Stimulated activated naive B cell treated with anti-CD40 and anti-IgM and Interleukin-4, amounts not matched to agents 10 μg/mL and 1 μg/mL and 100 μg/mL, for 72 hours (primary cell): ENCODE data around the gene FAM222B.
A peak's percentile ranks its signal among the peaks of the same experiment; 100 is the strongest.

Experiments used
- ATAC-seq, 2 donors: fragments of 150-1000 bp; cut with Tn5 transposase; replicated peaks; 2 replicates each; pipeline ENCODE4 v1.10.0; 2021; ENCODE audit warnings: moderate library complexity in 1 of 2
- DNase-seq: peaks from one replicate; pipeline ENCODE4 v3.0.0; 2021
- H3K27ac Mint-ChIP-seq: one replicate; pipeline ENCODE4 v1.8.0; 2022; ENCODE audit warnings: mild to moderate bottlenecking, mixed read lengths
- H3K27me3 Mint-ChIP-seq, 2 donors: one replicate each; pipeline ENCODE4 v1.8.0; 2022; ENCODE audit warnings: mixed read lengths in 2 of 2
- H3K36me3 Mint-ChIP-seq, 2 donors: one replicate each; pipeline ENCODE4 v1.8.0; 2022; ENCODE audit warnings: mixed read lengths in 2 of 2, mild to moderate bottlenecking in 1 of 2
- H3K4me1 Mint-ChIP-seq, 2 donors: one replicate each; pipeline ENCODE4 v1.8.0; 2022; ENCODE audit warnings: mixed read lengths in 2 of 2, mild to moderate bottlenecking in 1 of 2
- H3K4me3 Mint-ChIP-seq, 2 donors: one replicate each; pipeline ENCODE4 v1.8.0; 2022; ENCODE audit warnings: mild to moderate bottlenecking in 2 of 2, mixed read lengths in 2 of 2, moderate library complexity in 1 of 2
- H3K9me3 Mint-ChIP-seq, 2 donors: one replicate each; pipeline ENCODE4 v1.8.0; 2022; ENCODE audit warnings: mixed read lengths in 2 of 2, mild to moderate bottlenecking in 1 of 2

The FAM222B gene

DNA sequence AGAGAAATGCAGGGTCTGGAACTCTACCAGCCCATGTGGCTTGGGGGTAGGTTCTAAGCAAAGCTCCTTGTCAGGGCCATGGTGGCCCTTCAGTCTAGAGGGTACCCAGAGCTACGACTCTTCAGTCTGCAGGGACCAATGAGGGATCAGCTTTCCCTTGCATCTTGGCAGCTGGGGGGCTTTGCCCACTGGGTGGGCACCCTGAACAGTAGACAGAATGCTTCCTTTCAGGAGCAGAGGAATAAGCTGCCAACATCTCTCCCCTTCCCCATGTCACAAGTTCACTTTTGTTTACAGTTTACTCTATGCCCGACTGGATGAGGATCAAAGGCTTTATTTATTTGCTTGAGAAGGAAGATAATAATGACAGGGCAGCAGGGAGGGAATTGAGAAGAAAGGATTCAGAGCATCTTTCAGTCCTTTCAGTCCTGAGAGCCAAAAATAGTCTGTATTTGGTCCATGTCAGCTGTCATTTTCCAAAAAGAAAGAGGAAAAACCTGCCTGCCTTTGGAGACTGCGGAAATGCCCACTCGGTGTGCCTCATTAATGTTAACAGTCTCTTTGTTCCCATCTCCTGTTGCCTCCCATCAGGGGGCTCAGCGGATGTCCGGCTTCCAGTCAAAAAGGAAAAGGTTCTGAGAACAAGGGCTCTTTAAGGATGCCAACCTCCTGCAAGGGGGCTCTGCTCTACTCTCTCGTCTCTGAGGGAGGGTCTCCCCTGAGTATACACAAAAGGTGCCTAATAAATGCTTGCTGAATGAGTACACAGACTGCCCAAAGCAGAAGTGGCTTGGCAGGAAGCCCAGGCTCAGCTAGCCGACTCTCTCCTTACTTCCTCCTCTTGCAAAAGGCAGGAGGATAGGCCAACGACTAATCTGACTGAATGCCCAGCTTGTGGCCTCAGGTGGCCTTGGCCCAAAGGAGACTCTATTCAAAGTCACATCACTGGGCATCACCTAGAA, 81.7 kb downstream of the FAM222B start:
- H3K4me1 Mint-ChIP-seq: peaks cover 7 to 27% of the 10 kb centered on the region in 2 donors
- H3K27me3 Mint-ChIP-seq: no peaks in the 10 kb centered on the region
- DNase-seq (no peak), ATAC-seq (peak; percentile 28 to 53)
- H3K36me3 Mint-ChIP-seq: peaks cover 26 to 47% of the 10 kb centered on the region in 2 donors
- H3K9me3 Mint-ChIP-seq: no peaks in the 10 kb centered on the region
- no peak overlapping the region for H3K4me3 Mint-ChIP-seq
- H3K27ac Mint-ChIP-seq: peak overlapping the region; percentile 31

DNA sequence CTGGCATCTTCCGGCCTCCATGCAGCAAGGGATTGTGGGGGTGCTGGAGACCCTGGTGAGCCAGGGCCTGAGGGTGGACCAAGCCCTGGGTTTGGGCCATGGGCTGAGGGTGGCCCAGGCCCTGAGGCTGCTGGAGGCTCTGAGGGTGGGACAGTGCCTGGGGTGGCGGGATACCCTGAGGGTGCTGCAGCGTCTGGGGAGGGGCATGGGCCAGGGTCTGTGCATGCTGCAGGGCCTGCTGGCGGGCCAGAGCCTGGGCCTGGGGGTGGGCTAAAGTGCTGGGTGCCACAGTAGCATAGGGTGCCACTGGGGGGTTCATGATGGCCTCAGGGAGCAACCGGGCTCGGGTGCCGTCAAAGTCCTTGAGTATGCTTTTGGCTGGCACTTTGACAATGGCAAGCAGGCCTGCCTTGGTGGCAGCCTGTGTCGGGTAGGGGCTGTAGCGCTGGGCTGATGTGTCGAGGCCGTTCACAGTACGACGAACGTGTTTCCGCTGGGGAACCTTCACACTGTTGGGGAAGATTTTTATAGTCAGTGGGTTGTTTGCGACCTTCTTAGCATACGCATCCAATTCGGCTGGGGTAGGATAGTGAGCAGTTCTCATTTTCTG, 83.2 kb downstream of the FAM222B start:
- Mint-ChIP-seq H3K9me3 (no peaks in the 10 kb centered on the region), H3K27ac (peak overlapping the region; percentile 76), H3K4me3 (no peak overlapping the region), H3K27me3 (no peaks in the 10 kb centered on the region), H3K4me1 (peaks cover 7 to 28% of the 10 kb centered on the region in 2 donors), H3K36me3 (peaks cover 30 to 41% of the 10 kb centered on the region in 2 donors)
- no peak for DNase-seq
- no peak for ATAC-seq

DNA sequence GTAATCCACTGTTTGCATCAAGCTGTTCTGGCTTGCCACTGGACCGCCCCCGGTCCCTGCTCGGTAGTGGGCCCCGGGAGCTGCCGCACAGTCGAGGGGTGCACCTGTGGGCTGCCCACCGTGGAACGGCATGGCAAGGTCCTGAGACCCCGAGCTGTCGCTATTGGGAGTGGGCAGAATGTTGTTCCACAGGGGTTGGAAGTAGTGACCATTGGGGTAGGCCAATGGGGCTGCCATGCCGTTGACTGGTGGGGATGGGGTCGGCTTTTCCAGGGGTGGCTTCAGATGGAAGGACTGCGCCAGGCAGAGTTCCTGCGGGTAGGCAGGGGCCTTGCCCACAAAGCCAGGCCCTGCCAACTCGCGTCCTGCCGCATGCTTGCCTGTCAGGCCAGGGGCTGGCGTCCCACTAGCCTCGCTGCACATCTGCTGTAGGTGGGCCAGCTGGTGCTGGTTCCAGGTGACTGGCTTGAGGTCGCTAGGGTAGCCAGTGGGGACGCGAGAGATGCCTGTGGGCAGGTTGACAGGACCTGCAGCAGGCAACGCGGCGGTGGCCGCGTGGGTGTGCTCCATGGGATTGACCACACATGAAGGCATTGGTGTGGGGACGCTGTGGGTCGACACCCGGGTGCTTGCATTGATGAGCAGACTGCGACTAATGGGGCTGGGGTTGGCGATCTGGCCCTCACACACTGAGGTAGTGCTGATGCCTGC, 84.0 kb downstream of the FAM222B start:
- Mint-ChIP-seq H3K4me3 (no peak overlapping the region), H3K27ac (peak overlapping the region; percentile 76), H3K36me3 (peaks cover 30 to 38% of the 10 kb centered on the region in 2 donors)

DNA sequence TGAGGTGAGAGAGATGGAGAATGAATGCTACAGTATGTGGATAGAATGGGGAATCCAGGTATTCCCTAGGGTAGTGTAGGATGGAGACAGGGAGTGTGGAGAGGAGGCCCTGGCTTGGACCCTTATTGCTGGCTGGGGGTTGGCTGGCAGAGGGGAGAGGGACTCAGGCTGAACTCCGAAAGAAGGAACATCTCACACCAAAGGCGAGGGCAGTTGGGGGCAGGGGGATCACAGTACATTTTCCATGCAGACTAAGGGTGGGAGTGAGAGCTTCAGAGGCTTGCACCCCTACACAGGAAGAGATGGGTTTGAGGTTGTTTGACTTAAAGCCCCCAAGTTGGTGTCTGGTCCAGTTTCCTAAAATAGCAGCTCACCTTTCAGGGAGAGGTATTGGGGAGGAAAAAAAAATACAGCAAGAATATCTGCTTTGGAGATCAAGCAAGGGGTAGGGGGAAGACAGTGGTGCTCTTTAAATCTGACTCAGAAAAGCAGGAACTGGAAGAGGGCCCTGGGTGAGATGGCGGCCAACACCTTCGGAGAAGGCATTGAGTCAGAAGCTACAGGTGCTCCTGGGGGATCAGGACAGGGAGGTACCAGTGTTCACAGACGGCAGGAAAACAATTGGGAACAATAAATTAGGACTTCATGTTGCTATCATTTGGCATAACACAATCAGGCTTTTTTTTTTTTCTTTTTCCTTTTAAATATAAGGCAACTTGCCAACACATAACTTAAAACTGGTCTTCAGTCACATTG, 86.4 kb downstream of the FAM222B start:
- Mint-ChIP-seq H3K27me3 (no peaks in the 10 kb centered on the region), H3K4me1 (peaks cover 3 to 18% of the 10 kb centered on the region in 2 donors), H3K4me3 (no peak overlapping the region), H3K27ac (peak overlapping the region; percentile 38), H3K36me3 (peaks cover 44 to 46% of the 10 kb centered on the region in 2 donors), H3K9me3 (no peaks in the 10 kb centered on the region)
- ATAC-seq (no peak), DNase-seq (no peak)

More for the DNA sequence above, 84.0 kb downstream of the FAM222B start:
- no peaks in the 10 kb centered on the region for H3K9me3 Mint-ChIP-seq
- peaks cover 4 to 23% of the 10 kb centered on the region in 2 donors for H3K4me1 Mint-ChIP-seq
- no peaks in the 10 kb centered on the region for H3K27me3 Mint-ChIP-seq
- DNase-seq: no peak
- ATAC-seq: no peak

DNA sequence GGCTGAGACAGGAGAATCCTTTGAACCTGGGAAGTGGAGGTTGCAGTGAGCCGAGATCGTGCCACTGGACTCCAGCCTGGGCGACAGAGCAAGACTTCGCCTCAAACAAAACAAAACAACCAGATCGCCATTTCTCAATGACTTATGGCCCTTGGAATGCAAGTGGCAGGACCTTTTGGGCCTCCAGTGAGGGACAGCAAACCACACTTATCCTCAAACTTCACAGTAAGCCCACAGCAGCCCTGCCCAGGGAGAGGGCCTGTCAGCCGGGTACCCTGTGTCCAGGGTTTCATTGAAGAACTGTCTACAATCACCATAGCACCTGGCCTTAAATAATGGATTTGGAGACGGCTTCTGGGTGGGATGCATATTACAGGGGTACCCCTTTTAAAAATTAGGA, 87.1 kb downstream of the FAM222B start:
- Mint-ChIP-seq H3K27ac (peak overlapping the region; percentile 14), H3K27me3 (no peaks in the 10 kb centered on the region), H3K36me3 (peaks cover 50 to 51% of the 10 kb centered on the region in 2 donors), H3K9me3 (no peaks in the 10 kb centered on the region), H3K4me3 (no peak overlapping the region), H3K4me1 (peaks cover 0 to 20% of the 10 kb centered on the region in 2 donors)
- no peak for DNase-seq
- no peak for ATAC-seq

DNA sequence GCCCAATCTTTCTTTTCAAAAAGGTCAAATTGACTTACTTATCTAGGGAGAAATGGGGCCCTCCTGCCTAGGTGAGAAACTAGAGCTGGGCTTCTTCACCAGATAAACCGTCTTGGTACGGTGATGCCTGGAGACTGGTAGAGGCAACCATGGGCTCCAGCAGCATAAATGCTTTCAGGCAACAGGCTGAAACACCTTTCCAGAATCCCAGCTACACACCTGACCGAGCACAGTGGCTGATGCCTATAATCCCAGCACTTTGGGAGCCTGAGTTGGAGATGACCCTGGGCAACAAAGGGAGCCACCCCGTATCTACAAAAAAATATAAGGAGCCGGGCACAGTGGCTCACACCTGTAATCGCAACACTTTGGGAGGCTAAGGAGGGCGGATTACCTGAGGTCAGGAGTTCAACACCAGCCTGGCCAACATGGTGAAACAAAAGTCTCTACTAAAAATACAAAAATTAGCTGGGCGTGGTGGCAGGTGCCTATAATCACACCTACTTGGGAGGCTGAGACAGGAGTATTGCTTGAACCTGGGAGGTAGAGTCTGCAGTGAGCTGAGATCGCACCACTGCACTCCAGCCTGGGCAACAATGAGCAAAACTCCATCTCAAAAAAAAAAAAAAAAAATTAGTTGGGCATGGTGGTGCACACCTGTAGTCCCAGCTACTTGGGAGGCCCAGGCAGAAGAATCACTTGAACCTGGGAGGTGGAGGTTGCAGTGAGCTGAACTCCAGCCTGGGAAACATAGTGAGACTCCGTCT, 90.8 kb downstream of the FAM222B start:
- H3K4me3 Mint-ChIP-seq: no peak overlapping the region
- no peaks in the 10 kb centered on the region for H3K27me3 Mint-ChIP-seq
- no peak for ATAC-seq
- no peaks in the 10 kb centered on the region for H3K9me3 Mint-ChIP-seq
- no peak for DNase-seq
- peaks cover 19 to 47% of the 10 kb centered on the region in 2 donors for H3K4me1 Mint-ChIP-seq
- H3K27ac Mint-ChIP-seq: peak overlapping the region; percentile 85
- H3K36me3 Mint-ChIP-seq: peaks cover 55 to 56% of the 10 kb centered on the region in 2 donors

DNA sequence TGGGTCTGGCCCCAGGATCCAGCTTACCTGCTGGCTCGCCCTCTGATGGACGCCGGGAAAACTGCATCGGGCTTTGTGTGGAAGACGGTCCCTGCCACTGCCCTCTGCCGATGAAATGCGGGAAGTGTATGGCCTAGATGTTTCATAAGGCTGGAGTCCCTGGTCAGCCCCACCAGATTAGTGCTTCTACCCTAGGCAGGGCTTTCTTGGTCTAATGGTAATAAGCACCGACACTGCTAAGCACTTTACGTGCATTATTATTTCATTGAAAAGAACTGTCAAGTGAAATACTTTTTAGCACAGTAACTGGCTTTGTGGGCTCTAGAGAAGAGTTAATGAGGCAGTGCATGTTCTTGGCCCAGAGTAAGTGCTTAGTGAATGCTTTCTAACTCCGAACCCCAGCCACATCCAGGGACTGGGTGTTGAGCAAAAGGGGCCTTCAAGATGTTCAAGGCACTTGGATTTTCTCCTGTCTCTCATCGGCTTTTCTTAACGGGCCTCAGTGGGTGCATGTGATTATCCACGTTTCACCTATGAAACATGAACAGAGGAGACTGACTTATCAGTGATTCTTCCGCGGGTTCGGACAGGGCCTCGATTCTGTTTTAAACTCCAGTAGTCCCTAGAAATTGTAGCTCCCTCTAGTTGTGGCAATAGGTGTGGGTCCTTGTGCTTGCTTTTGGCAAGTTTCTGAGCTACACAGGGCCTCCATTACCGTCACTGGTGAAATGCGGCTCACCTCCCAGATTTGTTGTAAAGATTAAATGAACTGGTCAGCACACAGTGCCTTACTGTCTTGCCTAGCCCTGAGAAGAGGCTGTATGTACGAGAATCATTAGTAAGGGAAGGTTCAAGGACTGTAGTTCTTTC, 92.2 kb downstream of the FAM222B start:
- H3K4me1 Mint-ChIP-seq: peaks cover 26 to 53% of the 10 kb centered on the region in 2 donors

DNA sequence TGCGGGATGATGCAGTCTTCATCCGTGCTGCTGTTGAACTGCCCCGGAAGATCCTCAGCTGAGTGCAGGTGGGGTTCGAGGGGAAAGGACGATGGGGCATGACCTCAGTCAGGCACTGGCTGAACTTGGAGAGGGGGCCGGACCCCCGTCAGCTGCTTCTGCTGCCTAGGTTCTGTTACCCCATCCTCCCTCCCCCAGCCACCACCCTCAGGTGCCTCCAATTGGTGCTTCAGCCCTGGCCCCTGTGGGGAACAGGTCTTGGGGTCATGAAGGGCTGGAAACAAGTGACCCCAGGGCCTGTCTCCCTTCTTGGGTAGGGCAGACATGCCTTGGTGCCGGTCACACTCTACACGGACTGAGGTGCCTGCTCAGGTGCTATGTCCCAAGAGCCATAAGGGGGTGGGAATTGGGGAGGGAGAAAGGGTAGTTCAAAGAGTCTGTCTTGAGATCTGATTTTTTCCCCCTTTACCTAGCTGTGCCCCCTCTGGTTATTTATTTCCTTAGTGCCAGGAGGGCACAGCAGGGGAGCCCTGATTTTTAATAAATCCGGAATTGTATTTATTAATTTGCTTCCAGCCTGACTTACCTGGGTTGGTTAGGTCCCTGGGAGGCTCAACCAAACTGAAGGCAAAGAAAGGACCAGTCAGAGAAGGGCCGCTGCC, 92.9 kb downstream of the FAM222B start:
- Mint-ChIP-seq H3K27ac (no peak overlapping the region), H3K4me3 (peak overlapping the region; percentile 71 to 95), H3K27me3 (no peaks in the 10 kb centered on the region), H3K4me1 (peaks cover 26 to 58% of the 10 kb centered on the region in 2 donors), H3K36me3 (peaks cover 66 to 72% of the 10 kb centered on the region in 2 donors), H3K9me3 (no peaks in the 10 kb centered on the region)
- peak; percentile 2 to 10 for ATAC-seq
- DNase-seq: no peak

More for the DNA sequence above, 92.2 kb downstream of the FAM222B start:
- peak overlapping the region; percentile 36 to 64 for H3K4me3 Mint-ChIP-seq
- no peaks in the 10 kb centered on the region for H3K27me3 Mint-ChIP-seq
- peak; percentile 83 for DNase-seq
- peaks cover 59 to 65% of the 10 kb centered on the region in 2 donors for H3K36me3 Mint-ChIP-seq
- peak overlapping the region; percentile 85 for H3K27ac Mint-ChIP-seq
- H3K9me3 Mint-ChIP-seq: no peaks in the 10 kb centered on the region
- peak; percentile 70 to 76 for ATAC-seq

DNA sequence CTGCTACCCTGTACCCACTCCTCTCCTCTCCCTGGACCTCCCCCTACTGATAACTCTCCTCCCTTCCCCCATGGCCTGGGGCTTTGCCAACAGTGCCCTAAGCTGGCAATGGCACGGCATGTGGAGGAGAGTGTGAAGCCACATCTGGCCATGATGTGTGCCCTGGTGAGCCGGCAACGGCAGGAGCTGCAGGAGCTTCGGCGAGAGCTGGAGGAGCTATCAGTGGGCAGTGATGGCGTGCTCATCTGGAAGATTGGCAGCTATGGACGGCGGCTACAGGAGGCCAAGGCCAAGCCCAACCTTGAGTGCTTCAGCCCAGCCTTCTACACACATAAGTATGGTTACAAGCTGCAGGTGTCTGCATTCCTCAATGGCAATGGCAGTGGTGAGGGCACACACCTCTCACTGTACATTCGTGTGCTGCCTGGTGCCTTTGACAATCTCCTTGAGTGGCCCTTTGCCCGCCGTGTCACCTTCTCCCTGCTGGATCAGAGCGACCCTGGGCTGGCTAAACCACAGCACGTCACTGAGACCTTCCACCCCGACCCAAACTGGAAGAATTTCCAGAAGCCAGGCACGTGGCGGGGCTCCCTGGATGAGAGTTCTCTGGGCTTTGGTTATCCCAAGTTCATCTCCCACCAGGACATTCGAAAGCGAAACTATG, 93.6 kb downstream of the FAM222B start:
- H3K9me3 Mint-ChIP-seq: no peaks in the 10 kb centered on the region
- peaks cover 26 to 58% of the 10 kb centered on the region in 2 donors for H3K4me1 Mint-ChIP-seq
- no peaks in the 10 kb centered on the region for H3K27me3 Mint-ChIP-seq
- H3K4me3 Mint-ChIP-seq: peak overlapping the region; percentile 71 to 95
- peaks cover 69 to 72% of the 10 kb centered on the region in 2 donors for H3K36me3 Mint-ChIP-seq
- ATAC-seq: no peak
- peak overlapping the region; percentile 86 for H3K27ac Mint-ChIP-seq
- no peak for DNase-seq

DNA sequence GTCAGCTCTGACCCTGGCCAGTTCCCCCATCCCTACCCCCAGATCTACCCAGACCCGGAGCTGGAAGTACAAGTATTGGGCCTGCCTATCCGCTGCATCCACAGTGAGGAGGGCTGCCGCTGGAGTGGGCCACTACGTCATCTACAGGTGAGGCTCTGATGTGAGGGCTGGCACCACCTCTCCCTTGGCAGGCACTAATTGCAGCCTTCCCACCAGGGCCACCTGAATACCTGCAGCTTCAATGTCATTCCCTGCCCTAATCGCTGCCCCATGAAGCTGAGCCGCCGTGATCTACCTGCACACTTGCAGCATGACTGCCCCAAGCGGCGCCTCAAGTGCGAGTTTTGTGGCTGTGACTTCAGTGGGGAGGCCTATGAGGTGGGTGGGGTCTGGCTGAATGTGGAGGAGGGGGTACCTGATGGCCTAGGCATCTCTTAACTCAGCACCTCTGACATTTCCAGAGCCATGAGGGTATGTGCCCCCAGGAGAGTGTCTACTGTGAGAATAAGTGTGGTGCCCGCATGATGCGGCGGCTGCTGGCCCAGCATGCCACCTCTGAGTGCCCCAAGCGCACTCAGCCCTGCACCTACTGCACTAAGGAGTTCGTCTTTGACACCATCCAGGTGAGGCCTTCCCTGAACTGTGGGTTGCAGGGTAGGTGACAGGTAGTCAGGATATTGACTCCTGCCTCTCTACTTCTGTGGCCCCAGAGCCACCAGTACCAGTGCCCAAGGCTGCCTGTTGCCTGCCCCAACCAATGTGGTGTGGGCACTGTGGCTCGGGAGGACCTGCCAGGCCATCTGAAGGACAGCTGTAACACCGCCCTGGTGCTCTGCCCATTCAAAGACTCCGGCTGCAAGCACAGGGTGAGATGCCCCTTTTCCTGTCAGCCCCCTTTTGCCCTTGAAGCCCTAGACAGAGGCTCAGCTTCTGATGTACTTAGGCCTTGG, 94.5 kb downstream of the FAM222B start:
- DNase-seq (no peak), ATAC-seq (no peak)
- Mint-ChIP-seq H3K4me3 (peak overlapping the region; percentile 93 to 95), H3K4me1 (peaks cover 28 to 63% of the 10 kb centered on the region in 2 donors), H3K9me3 (no peaks in the 10 kb centered on the region), H3K27me3 (no peaks in the 10 kb centered on the region), H3K27ac (peak overlapping the region; percentile 86), H3K36me3 (peaks cover 69 to 74% of the 10 kb centered on the region in 2 donors)
